Dermis microvascular lymphatic vessel endothelial cell (primary cell): Measurements from ENCODE around the gene WHAMM. TPM values are rescaled to one million over a fixed set of nuclear protein-coding genes. Genes with fewer than 3 reads are reported as not detected.
A peak's percentile ranks its signal among the peaks of the same experiment; 100 is the strongest.

Source experiments
- DNase-seq, 2 donors: peaks; one replicate each; pipeline versions ENCODE4 v3.0.0 to v3.0.0-alpha.2; 2010; ENCODE audit warnings: low read depth in 2 of 2
- total RNA-seq: library from RNA; depleted of rRNA; stranded (reverse); fragments of >200 nt; gene quantifications from 2 replicates; pipeline ENCODE4 v1.2.1, GENCODE V29; 2014

WHAMM gene
- total RNA-seq, 1 donor from 2014 or later = 4.4 TPM

GRCh38 chr15:82838096-82838735 lies 28.8 kb downstream of the WHAMM start:
- DNase-seq = no peak

DNA sequence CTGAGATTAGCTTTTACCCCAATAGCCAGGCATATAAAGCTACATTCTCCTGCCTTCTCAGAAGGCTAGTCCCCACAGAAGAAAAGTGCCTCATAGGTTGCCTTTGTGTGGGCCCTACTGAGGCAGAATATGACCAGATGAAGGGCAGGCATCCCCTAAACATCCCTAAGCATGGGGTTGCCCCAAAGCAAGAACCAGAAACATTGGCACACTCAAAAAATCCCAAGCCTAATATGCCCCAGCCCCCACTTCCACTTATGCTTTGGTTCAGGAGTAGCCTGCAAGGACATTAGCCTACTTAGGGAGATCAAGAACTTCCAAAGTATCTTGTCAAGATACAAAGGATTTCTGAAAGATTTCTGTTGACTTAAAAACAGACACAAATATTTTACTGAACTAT lies 29.7 kb downstream of the WHAMM start:
- DNase-seq = no peak

GRCh38 chr15:82840166-82840565 lies 30.7 kb downstream of the WHAMM start:
- DNase-seq = no peak

DNA sequence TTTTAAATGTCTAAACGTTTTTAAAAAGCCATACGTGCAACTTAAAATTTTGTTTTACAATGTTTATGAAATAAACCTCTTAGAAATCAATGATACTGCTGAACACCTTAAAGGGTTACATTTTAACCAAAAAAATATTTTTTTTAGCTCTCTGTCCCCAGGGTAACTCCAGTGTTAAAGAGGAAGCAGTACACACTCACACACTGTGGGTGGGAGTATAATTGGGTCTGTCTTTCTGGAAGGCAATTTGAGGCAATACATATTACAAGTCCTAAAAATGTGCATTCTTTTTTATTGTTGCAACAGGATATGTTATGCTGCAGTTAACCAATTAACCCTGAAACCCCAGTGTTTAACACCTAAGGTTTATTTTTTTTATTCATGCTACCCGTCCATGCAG lies 34.1 kb downstream of the WHAMM start:
- no peak for DNase-seq

DNA sequence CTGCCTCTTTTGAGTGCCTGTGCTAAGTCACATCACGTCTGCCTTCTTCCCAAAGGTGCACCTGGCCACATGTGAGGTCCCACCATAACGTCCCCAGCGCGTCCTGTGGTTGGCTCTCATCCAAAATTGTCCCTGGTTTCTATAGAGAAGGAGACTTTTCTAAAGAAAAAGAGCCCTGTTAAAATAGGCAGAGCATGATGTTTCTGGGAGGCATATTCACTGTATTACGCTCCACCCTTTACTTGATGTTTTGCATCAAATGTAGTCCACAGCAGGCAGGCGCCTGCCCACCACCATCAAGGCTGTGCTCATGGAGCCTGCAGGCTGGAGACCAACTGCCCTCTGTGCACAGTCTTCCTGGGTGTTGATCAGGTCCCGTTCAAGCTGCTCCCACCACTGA lies 36.3 kb downstream of the WHAMM start:
- DNase-seq = no peak

- DNase-seq = no peak
Measured at GRCh38 chr15:82846621-82847020, 37.2 kb downstream of the WHAMM start.

DNA sequence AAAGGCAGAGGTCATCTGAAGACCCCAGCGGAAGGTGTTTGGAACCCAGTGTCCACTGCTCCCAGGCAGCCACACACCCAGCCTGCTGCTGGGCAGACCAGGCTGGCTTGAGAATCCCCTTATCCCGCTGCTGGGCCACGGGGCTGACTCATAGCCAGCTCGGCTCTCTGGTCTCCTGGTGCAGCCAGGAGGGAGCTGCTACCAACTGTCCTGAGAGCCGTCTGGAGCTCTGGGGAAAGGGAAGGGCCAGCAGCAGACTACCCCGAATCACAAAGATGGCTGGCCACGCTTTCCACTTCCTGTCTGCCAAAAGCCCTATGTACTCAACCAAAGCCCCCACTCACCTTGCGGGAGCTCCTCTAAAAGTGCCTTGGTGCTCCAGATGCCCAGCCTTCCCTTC lies 38.3 kb downstream of the WHAMM start:
- DNase-seq = no peak

- DNase-seq = no peak
Measured at GRCh38 chr15:82848241-82848993, 39.0 kb downstream of the WHAMM start.

DNA sequence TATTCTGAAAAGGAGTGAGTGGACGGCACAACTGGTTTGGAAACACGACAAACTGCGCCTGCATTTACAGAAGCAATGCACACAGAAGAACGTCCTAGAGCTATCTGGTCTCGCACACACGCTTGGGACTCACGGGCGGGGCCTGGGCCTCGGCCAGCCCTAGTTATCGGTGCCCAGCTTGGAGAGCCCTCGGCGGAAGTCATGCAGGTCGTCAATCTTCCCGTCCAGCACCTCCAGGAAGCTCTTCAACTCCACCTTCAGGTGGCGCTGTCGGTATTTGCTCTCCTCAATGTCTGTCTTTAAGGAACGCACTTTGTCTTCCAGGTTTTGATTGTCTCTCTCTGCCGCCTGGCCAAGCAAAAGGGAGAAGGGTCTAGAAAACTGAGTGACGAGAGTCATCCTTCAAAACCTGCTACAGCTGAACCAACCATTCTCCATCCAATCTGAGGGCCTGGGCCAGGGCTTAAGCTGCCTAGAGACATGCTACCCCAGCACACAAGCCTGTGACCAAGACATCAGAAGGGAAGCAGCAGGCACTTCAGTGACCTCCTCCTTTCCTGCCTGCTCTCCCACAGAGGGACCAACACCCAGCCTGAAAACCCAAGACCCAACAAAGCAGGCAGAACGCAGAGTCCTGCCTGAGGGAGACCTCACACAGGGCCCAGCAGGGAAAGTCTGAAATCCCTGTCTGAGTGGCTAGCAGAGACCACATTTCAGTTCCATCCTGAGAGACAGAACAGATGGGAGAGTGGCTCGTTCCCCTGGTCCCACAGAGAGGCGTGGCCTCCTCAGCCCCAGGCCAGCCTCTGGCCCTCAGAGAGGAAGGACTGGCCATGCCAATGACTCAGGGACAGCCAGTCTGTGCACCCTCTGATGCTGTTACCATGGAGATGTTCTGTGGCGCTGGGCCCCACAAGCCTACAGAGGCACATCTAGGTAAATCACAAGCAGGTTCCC lies 40.4 kb downstream of the WHAMM start:
- DNase-seq = peak in 1 of 2 donors; percentile 68

- DNase-seq = no peak
Measured at GRCh38 chr15:82850731-82851130, 41.3 kb downstream of the WHAMM start.

DNA sequence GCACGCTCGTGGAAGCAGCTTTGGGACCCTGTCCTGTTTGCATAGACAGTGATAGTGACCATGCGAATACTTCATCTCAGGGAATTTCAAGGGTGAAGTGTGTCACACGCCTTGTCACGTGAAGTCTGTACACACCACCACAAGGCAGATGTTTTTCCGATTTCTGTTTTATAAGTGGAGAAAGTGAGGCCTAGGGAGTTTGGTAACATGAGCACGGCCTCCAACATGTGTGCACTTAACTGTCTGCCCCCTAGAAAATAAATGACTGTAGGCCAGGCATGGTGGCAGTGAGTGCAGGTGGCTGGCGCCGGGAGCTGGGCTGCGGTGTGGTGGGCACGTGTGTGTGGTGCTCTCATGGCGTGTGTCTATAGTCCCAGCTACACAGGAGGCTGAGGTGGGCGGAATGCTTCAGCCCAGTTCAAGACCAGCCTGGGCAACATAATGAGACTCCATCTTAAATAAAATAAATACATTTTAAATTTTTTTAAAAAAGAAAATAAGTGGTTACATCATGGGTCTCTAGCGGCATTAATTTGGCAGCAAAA lies 42.0 kb downstream of the WHAMM start:
- no peak for DNase-seq

DNA sequence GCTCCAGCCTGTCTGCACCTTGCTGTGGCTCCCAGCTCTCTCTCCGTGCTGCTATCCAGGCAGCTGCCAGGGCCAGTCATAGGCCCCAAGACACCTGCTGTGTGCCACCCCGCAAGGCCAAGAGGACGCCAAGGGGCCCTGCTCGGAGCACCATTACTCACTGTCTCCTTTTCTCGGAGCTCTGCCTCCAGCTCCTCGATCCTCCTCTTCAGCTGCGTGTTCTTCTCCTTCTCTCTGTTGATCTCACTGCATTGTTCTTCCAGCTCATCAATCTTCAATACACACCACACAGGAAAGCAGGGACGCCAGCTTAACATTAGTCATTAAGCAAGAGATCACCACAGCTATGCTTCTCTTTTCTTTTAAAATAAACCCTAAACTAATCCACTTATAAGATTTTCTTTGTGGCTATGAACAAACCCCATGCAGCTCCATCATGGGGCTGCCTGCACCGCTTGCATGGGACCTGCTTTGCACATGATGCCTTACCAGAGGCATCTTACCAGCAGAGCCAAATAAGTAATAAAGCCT lies 42.6 kb downstream of the WHAMM start:
- DNase-seq = no peak

GRCh38 chr15:82852941-82853561 lies 43.6 kb downstream of the WHAMM start:
- DNase-seq = no peak

GRCh38 chr15:82854554-82854953 lies 45.1 kb downstream of the WHAMM start:
- no peak for DNase-seq

GRCh38 chr15:82855286-82856100 lies 46.1 kb downstream of the WHAMM start:
- no peak for DNase-seq

DNA sequence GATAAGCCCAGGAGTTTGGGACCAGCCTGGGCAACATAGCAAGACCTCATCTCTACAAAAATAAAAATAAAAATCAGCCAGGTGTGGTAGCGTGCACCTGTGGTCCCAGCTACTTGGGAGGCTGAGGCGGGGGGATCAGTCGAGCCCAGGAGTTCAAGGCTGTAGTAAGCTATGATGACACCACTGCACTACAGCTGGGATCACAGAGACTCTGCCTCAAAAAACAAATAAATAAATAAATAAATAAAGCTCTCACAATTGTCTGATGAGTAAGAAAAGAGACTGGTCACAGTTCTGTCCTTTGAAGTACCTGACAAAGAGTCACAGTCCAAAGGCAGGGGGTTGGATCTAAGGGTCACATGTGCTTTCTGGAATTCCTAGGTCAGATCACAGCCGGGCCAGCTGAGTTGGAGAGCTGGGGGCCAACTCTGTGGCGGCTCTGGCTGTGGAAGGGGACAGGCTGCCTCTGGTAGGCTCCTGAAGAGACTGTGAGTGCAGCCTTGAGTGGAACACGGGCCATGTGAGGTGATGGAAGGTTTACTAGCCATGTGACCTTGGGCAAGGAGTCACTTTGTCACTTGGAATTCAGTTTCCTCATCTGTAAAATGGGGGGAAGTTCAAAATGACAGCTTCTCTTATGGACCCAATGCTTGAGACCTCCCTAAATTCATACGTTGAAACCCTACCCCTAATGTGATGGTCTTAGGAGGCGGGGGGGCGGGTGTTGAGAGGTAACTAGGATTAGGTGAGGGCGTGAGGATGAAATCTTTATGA lies 47.2 kb downstream of the WHAMM start:
- DNase-seq = no peak

- no peak for DNase-seq
Measured at GRCh38 chr15:82858932-82859331, 49.5 kb downstream of the WHAMM start.

- no peak for DNase-seq
Measured at GRCh38 chr15:82862886-82863285, 53.5 kb downstream of the WHAMM start.

- no peak for DNase-seq
Measured at GRCh38 chr15:82864967-82865366, 55.5 kb downstream of the WHAMM start.
